Endothelial cell of umbilical vein (primary cell): ENCODE measurements around the gene ERICH3.

ENCODE experiments used
- CTCF ChIP-seq, 2 donors: IDR thresholded peaks; 1 replicate in 1 of 2; 2 replicates in 1 of 2; pipeline ENCODE4 v1.5.1; 2011; ENCODE audit warnings: low read length in 2 of 2, mild to moderate bottlenecking in 2 of 2, moderate library complexity in 2 of 2, control low read depth in 1 of 2, inconsistent platforms in 1 of 2, low read depth in 1 of 2; ENCODE audit not compliant: insufficient read depth in 1 of 2; ENCODE audit errors: extremely low read depth in 1 of 2
- EZH2 ChIP-seq: IDR thresholded peaks from 2 replicates; pipeline ENCODE4 v1.6.1; 2012; ENCODE audit warnings: borderline replicate concordance, low read depth, mild to moderate bottlenecking, moderate library complexity, low read length, inconsistent platforms; ENCODE audit not compliant: severe bottlenecking
- POLR2A ChIP-seq: IDR thresholded peaks from 2 replicates; pipeline ENCODE4 v1.6.1; 2012; ENCODE audit warnings: low read depth, mild to moderate bottlenecking, control low read depth, low read length
- POLR2AphosphoS5 ChIP-seq: IDR thresholded peaks from 2 replicates; pipeline ENCODE4 v1.6.1; 2012; ENCODE audit warnings: low read depth, mild to moderate bottlenecking, control low read depth, low read length, moderate library complexity; ENCODE audit not compliant: insufficient read depth

- TF ChIP-seq POLR2A (no peak), CTCF (IDR thresholded peaks at IDR 0.05; ENCODE audit: extremely low read depth in 1 of 2, insufficient read depth in 1 of 2, low read depth in 1 of 2, low read length in 2 of 2) (peak; percentile 56 to 67), EZH2 (no peak), POLR2AphosphoS5 (no peak)
These were observed 16.2 kb upstream of the ERICH3 start for GRCh38 chr1:74689621-74690363.
